ENCODE data around the gene RHOH. TPM values are rescaled to one million over a fixed set of nuclear protein-coding genes. Genes with fewer than 3 reads are reported as not detected.

RHOH gene
- total and polyA plus RNA-seq, 10 of the 15 experiments (the other 5 are each of a cell fraction or from before 2014, with no cell fraction given) = 46.5 to 120 (median 57.9) TPM

- TF ChIP-seq ZNF687 (IDR thresholded peaks at IDR 0.05) (0 out of 2 replicates have a peak, but pooled peaks have one; percentile 23), TBL1XR1 (IDR thresholded peaks at IDR 0.05; ENCODE audit: low read depth, low read length) (no peak), ESRRA (IDR thresholded peaks at IDR 0.05; ENCODE audit: low read length) (no peak), CTCF (IDR thresholded peaks at IDR 0.05 in 2 of 3, conservative IDR thresholded peaks at IDR 0.05 in 1 of 3; ENCODE audit: control insufficient read depth in 2 of 3, extremely low read depth in 1 of 3, insufficient read depth in 1 of 3, low read depth in 3 of 3, low read length in 3 of 3) (no peak), RAD21 (IDR thresholded peaks at IDR 0.05; ENCODE audit: insufficient read depth, low read depth, low read length) (no peak), E4F1 (IDR thresholded peaks at IDR 0.05; ENCODE audit: borderline replicate concordance, partially characterized antibody) (no peak), TARDBP (IDR thresholded peaks at IDR 0.05; ENCODE audit: borderline replicate concordance) (no peak), JUND (IDR thresholded peaks at IDR 0.05; ENCODE audit: low read depth, low read length) (no peak), KDM1A (IDR thresholded peaks at IDR 0.05; ENCODE audit: borderline replicate concordance) (no peak), CREM (IDR thresholded peaks at IDR 0.05; ENCODE audit: low read depth) (peak; percentile 72), HSF1 (IDR thresholded peaks at IDR 0.05; ENCODE audit: low read depth, low read length) (no peak), ZBTB4 (CRISPR knock-in tag; IDR thresholded peaks at IDR 0.05) (no peak), GABPA (IDR thresholded peaks at IDR 0.05; ENCODE audit: low read depth) (no peak)
These were observed 1.3 kb downstream of the RHOH start (continued) for GRCh38 chr4:40197879-40198689.

Measured in GM12878 (cell line).